HepG2 (cell line): Measurements from ENCODE around the gene ESPNL. TPM values are rescaled to one million over a fixed set of nuclear protein-coding genes. Genes with fewer than 3 reads are reported as not detected.
A peak's percentile ranks its signal among the peaks of the same experiment; 100 is the strongest.
"Not testable (repeated sequence)": the region's sequence is repeated elsewhere in the genome, so short reads cannot be mapped to it uniquely, and the experiment has no call there.

Experiments
- ATAC-seq: fragments of 200-7000 bp; cut with Tn5 transposase; 3 replicates; pipeline ENCODE4 v1.9.1; 2020; ENCODE audit warnings: mild to moderate bottlenecking, moderate library complexity
- BruUV-seq: library from RNA; stranded (reverse); fragments of 400-500 nt; replicated peaks from 2 replicates; lab custom pipeline; 2021; lab: Mats Ljungman, UMichigan
- CTCF ChIA-PET: fragments of 300-600 bp; formaldehyde crosslinking; extraction: SDS; loops from one replicate; lab custom pipeline; 2021; ENCODE audit warnings: low total read pairs, inconsistent platforms, low intra/inter-chr PET ratio; lab: Yijun Ruan, JAX
- POLR2A ChIA-PET: fragments of 350-600 bp; sonication (Branson Sonifier 250); formaldehyde crosslinking; loops from one replicate; lab custom pipeline; 2020; ENCODE audit warnings: antibody characterized with exemption, inconsistent platforms; lab: Yijun Ruan, JAX
- DNase-seq: peaks from one replicate; pipeline ENCODE4 v3.0.0-alpha.2; 2015; ENCODE audit warnings: low spot score
- FAIRE-seq: peaks from 3 replicates; lab custom pipeline; 2011; peaks lifted over from hg19 to GRCh38; lab: Jason Lieb, UNC
- H2AFZ ChIP-seq: one replicate; pipeline ENCODE4 v1.6.1; 2011; ENCODE audit warnings: low read length, inconsistent platforms
- H3K27ac ChIP-seq: fragments of 300-600 bp; 3 replicates; pipeline ENCODE4 v1.8.0; 2011; ENCODE audit warnings: mixed run types, mild to moderate bottlenecking, mixed read lengths, low read length, inconsistent platforms; ENCODE audit not compliant: insufficient read depth; ENCODE audit errors: extremely low read length
- H3K27me3 ChIP-seq, 2 experiments: fragments of 200-600 bp in 1 of 2; 2 replicates in 1 of 2; 3 replicates in 1 of 2; pipeline versions ENCODE4 v1.6.0 to v1.8.0; 2011; ENCODE audit warnings: low read length in 2 of 2, mild to moderate bottlenecking in 2 of 2, moderate library complexity in 2 of 2, inconsistent platforms in 1 of 2; ENCODE audit not compliant: insufficient read depth in 2 of 2, control insufficient read depth in 1 of 2
- H3K36me3 ChIP-seq, 2 experiments: fragments of 200-600 bp in 1 of 2; replicated peaks in 1 of 2; 2 replicates in 1 of 2; 3 replicates in 1 of 2; pipeline versions ENCODE4 v1.5.1 to v1.8.0; 2011; ENCODE audit warnings: low read length in 2 of 2, inconsistent platforms in 1 of 2; ENCODE audit not compliant: insufficient read depth in 2 of 2, control insufficient read depth in 1 of 2
- H3K4me1 ChIP-seq: 2 replicates; pipeline ENCODE4 v1.5.1; 2012; ENCODE audit warnings: low read length, inconsistent platforms; ENCODE audit not compliant: insufficient read depth
- H3K4me2 ChIP-seq: 2 replicates; pipeline ENCODE4 v1.6.0; 2011; ENCODE audit warnings: low read depth, low read length, inconsistent platforms
- H3K4me3 ChIP-seq, 3 experiments: fragments of 200-600 bp in 1 of 3; sonication (generic), shearing (Covaris generic) in 1 of 3; replicated peaks in 1 of 3; 2 replicates each; pipeline ENCODE4 v1.5.1; 2011 to 2016; ENCODE audit warnings: low read length in 3 of 3, inconsistent platforms in 2 of 3, low read depth in 2 of 3, mild to moderate bottlenecking in 2 of 3, control low read depth in 1 of 3, mixed read lengths in 1 of 3; ENCODE audit not compliant: insufficient read depth in 1 of 3
- H3K79me2 ChIP-seq: one replicate; pipeline ENCODE4 v1.6.1; 2011; ENCODE audit warnings: low read length, inconsistent platforms; ENCODE audit not compliant: insufficient read depth
- H3K9ac ChIP-seq: 2 replicates; pipeline ENCODE4 v1.6.0; 2011; ENCODE audit warnings: mild to moderate bottlenecking, low read depth, low read length, inconsistent platforms; ENCODE audit not compliant: insufficient read depth
- H3K9me3 ChIP-seq: 2 replicates; pipeline ENCODE4 v1.5.1; 2012; ENCODE audit warnings: mild to moderate bottlenecking, low read length
- H4K20me1 ChIP-seq: 2 replicates; pipeline ENCODE4 v1.6.0; 2011; ENCODE audit warnings: inconsistent platforms, mild to moderate bottlenecking, low read length, moderate library complexity; ENCODE audit not compliant: insufficient read depth
- FOXK1 ChIP-seq: sonication (generic); formaldehyde crosslinking; IDR thresholded peaks from 2 replicates; pipeline ENCODE4 v1.4.0; 2020; ENCODE audit warnings: low read depth, missing genetic modification reagents, borderline replicate concordance
- ISL2 ChIP-seq: sonication (generic); formaldehyde crosslinking; IDR thresholded peaks from 2 replicates; pipeline ENCODE4 v1.5.0; 2020; ENCODE audit warnings: missing genetic modification reagents
- ONECUT2 ChIP-seq: sonication (generic); formaldehyde crosslinking; IDR thresholded peaks from 2 replicates; pipeline ENCODE4 v1.4.0; 2020; ENCODE audit warnings: missing genetic modification reagents
- PAF1 ChIP-seq: IDR thresholded peaks from 2 replicates; pipeline ENCODE4 v1.6.1; 2016; ENCODE audit warnings: missing genetic modification reagents, missing compliant biosample characterization
- RERE ChIP-seq: IDR thresholded peaks from 2 replicates; pipeline ENCODE4 v1.6.1; 2016; ENCODE audit warnings: low read depth, missing genetic modification reagents, missing compliant biosample characterization
- TSC22D2 ChIP-seq: sonication (generic); formaldehyde crosslinking; IDR thresholded peaks from 2 replicates; pipeline ENCODE4 v1.5.1; 2020; ENCODE audit warnings: missing genetic modification reagents, mild to moderate bottlenecking, borderline replicate concordance
- U2AF1 ChIP-seq: fragments of 200-400 bp; formaldehyde crosslinking; optimal IDR thresholded peaks from 2 replicates; pipeline ENCODE3; 2017; ENCODE audit warnings: mild to moderate bottlenecking, low read depth, low read length
- ZC3H13 ChIP-seq: sonication (generic); formaldehyde crosslinking; IDR thresholded peaks from 2 replicates; pipeline ENCODE4 v1.8.1; 2023; ENCODE audit warnings: mild to moderate bottlenecking, missing genetic modification reagents, moderate library complexity
- ZNF30 ChIP-seq: sonication (generic); formaldehyde crosslinking; IDR thresholded peaks from 2 replicates; pipeline ENCODE4 v1.5.0; 2020; ENCODE audit warnings: mild to moderate bottlenecking, missing genetic modification reagents
- ZNF431 ChIP-seq: sonication (generic); formaldehyde crosslinking; IDR thresholded peaks from 2 replicates; pipeline ENCODE4 v1.9.0; 2022; ENCODE audit warnings: missing genetic modification reagents, low read depth, mild to moderate bottlenecking, borderline replicate concordance
- ZNF672 ChIP-seq: sonication (generic); formaldehyde crosslinking; IDR thresholded peaks from 2 replicates; pipeline ENCODE4 v1.8.1; 2022; ENCODE audit warnings: missing genetic modification reagents
- ZNF740 ChIP-seq: sonication (generic); formaldehyde crosslinking; IDR thresholded peaks from 2 replicates; pipeline ENCODE4 v1.4.0; 2020; ENCODE audit warnings: missing genetic modification reagents
- ZNF776 ChIP-seq: sonication (generic); formaldehyde crosslinking; IDR thresholded peaks from 2 replicates; pipeline ENCODE4 v1.4.0; 2020; ENCODE audit warnings: mild to moderate bottlenecking, missing genetic modification reagents
- WGBS: methylation state at CpG from one replicate; pipeline ENCODE4 v1.1.6; 2017; ENCODE audit warnings: low lambda C conversion rate; 5-methylcytosine and 5-hydroxymethylcytosine counted together
- in situ Hi-C: cut with HindIII; loops from 2 replicates; pipeline ENCODE4 v1.10.0; 2017; ENCODE audit warnings: low pct_unique_long_range_greater_than_20kb; ENCODE audit not compliant: extremely low pct_ligation_motif_present
- intact Hi-C: fragments of 100-400 bp; cut with micrococcal nuclease; formaldehyde crosslinking; loops from one replicate; pipeline ENCODE4 v1.10.0; 2022; ENCODE audit not compliant: unreplicated experiment
- polyA plus RNA-seq, 8 experiments: library from polyadenylated mRNA; depleted of rRNA in 3 of 8; stranded (reverse) in 7 of 8; unstranded in 1 of 8; fragments of >200 nt; fragmentation: Illumina TruSeq in 4 of 8; extraction: Trizol in 4 of 8; gene quantifications; 2 replicates each; pipeline versions ENCODE4 v1.2.1 to v1.2.3, GENCODE V29; 2011 to 2016; ENCODE audit warnings: low read depth in 4 of 8, missing spikeins in 1 of 8, mixed read lengths in 1 of 8; ENCODE audit not compliant: insufficient read depth in 1 of 8
- total RNA-seq, 5 experiments: library from RNA; depleted of rRNA; stranded (reverse); fragments of >200 nt; fragmentation: Illumina TruSeq; extraction: Trizol; gene quantifications; 2 replicates each; pipeline ENCODE4 v1.2.3, GENCODE V29; 2016; ENCODE audit warnings: low read depth in 1 of 5

ESPNL gene
- total and polyA plus RNA-seq, 2 of the 13 experiments (the other 11 are each of a cell fraction or from before 2014, with no cell fraction given), result 0.45 to 0.80 TPM

- H3K9ac ChIP-seq, H3K4me3 ChIP-seq, H3K27ac ChIP-seq, CTCF ChIA-PET, H3K27me3 ChIP-seq, H4K20me1 ChIP-seq, H3K4me2 ChIP-seq, FAIRE-seq, ATAC-seq, H2AFZ ChIP-seq, DNase-seq, in situ Hi-C loops, H3K9me3 ChIP-seq, BruUV-seq, POLR2A ChIA-PET: not testable (repeated sequence)
- Histone ChIP-seq H3K4me1 (peaks cover 37% of the 10 kb centered on the region), H3K36me3 (peaks cover 17 to 53% of the 10 kb centered on the region in 2 experiments), H3K79me2 (peaks cover 21% of the 10 kb centered on the region)
- intact Hi-C loops, result loop anchor here (10.0 kb wide), 1 partner anchor 378 kb away; no protein-coding TSS in a partner anchor
- 94% methylated on average over 7 of the region's 7 CpGs for WGBS
- 0 out of 2 replicates have a peak, but pooled peaks have one; percentile 44 for TF ChIP-seq ZNF431
Observed at GRCh38 chr2:238066718-238067117, 33.4 kb upstream of the ESPNL start.

- peaks cover 9% of the 10 kb centered on the region for H3K79me2 ChIP-seq
- BruUV-seq, result no TSS peak
- DNase-seq (no peak), FAIRE-seq (no peak), ATAC-seq (no peak)
- no peak overlapping the region for H2AFZ ChIP-seq
- H3K27ac ChIP-seq, result no peak overlapping the region
- ChIA-PET CTCF (no interaction called here), POLR2A (no interaction called here)
- H3K27me3 ChIP-seq, result no peaks in the 10 kb centered on the region
- no peaks in the 10 kb centered on the region for H4K20me1 ChIP-seq
- H3K4me1 ChIP-seq, result peaks cover 24% of the 10 kb centered on the region
- H3K9me3 ChIP-seq, result no peaks in the 10 kb centered on the region
- 98% methylated on average over 7 of the region's 7 CpGs for WGBS
- no peak overlapping the region for H3K4me3 ChIP-seq
- in situ Hi-C loops, result no loop called here
- peaks cover 18 to 65% of the 10 kb centered on the region in 2 experiments for H3K36me3 ChIP-seq
- no peak overlapping the region for H3K4me2 ChIP-seq
- H3K9ac ChIP-seq, result no peak overlapping the region
- intact Hi-C loops, result loop anchor here (10.0 kb wide), 1 partner anchor 377 kb away; no protein-coding TSS in a partner anchor
- no peak for TF ChIP-seq U2AF1
- TF ChIP-seq ZC3H13 (CRISPR knock-in tag), result no peak
- TF ChIP-seq ZNF740 (CRISPR knock-in tag), result no peak
- no peak for TF ChIP-seq ISL2
- no peak for TF ChIP-seq RERE (CRISPR knock-in tag)
- no peak for TF ChIP-seq FOXK1 (CRISPR knock-in tag)
- no peak for TF ChIP-seq TSC22D2 (CRISPR knock-in tag)
- TF ChIP-seq ZNF776 (CRISPR knock-in tag), result no peak
- TF ChIP-seq ONECUT2 (CRISPR knock-in tag), result no peak
- TF ChIP-seq ZNF30 (CRISPR knock-in tag), result no peak
- TF ChIP-seq PAF1 (CRISPR knock-in tag), result no peak
- TF ChIP-seq ZNF672, result no peak
Observed at GRCh38 chr2:238067939-238068338, 32.2 kb upstream of the ESPNL start.
